CD4-positive, alpha-beta T cell (primary cell): ENCODE measurements around the gene CHAF1A. TPM values are rescaled to one million over a fixed set of nuclear protein-coding genes. Genes with fewer than 3 reads are reported as not detected.

ENCODE experiments used
- ATAC-seq: fragments of 200-7000 bp; cut with Tn5 transposase; one replicate; pipeline ENCODE4 v1.10.0; 2022; ENCODE audit warnings: mild to moderate bottlenecking; ENCODE audit not compliant: poor library complexity
- CTCF ChIA-PET: fragments of 350-600 bp; sonication (Branson Sonifier 250); formaldehyde crosslinking; loops from one replicate; lab custom pipeline; 2021; ENCODE audit warnings: antibody characterized with exemption, inconsistent platforms; lab: Charles Lee
- POLR2A ChIA-PET: fragments of 350-600 bp; sonication (Branson Sonifier 250); formaldehyde crosslinking; loops from one replicate; lab custom pipeline; 2021; ENCODE audit warnings: antibody characterized with exemption, inconsistent platforms; lab: Charles Lee
- DNase-seq, 14 experiments: peaks; one replicate each; pipeline ENCODE4 v3.0.0-alpha.2; 2013 to 2020; ENCODE audit warnings: mixed read lengths in 2 of 14
- H3K27ac ChIP-seq, 2 donors: one replicate each; pipeline versions ENCODE4 v1.5.1 to v1.7.0; 2013; ENCODE audit warnings: low read length in 2 of 2, low read depth in 1 of 2, mild to moderate bottlenecking in 1 of 2
- H3K27me3 ChIP-seq, 2 experiments: 1 replicate in 1 of 2; 2 replicates in 1 of 2; pipeline versions ENCODE4 v1.6.1 to v1.7.0; 2013; ENCODE audit warnings: low read length in 2 of 2, control low read depth in 1 of 2, mild to moderate bottlenecking in 1 of 2, moderate library complexity in 1 of 2; ENCODE audit not compliant: insufficient read depth in 2 of 2, control insufficient read depth in 1 of 2
- H3K36me3 ChIP-seq: one replicate; pipeline ENCODE4 v1.6.1; 2013; ENCODE audit warnings: low read length, control low read depth; ENCODE audit not compliant: insufficient read depth
- H3K4me1 ChIP-seq: one replicate; pipeline ENCODE4 v1.6.1; 2013; ENCODE audit warnings: low read length, control low read depth; ENCODE audit not compliant: insufficient read depth
- H3K4me3 ChIP-seq: one replicate; pipeline ENCODE4 v1.5.1; 2013; ENCODE audit warnings: mild to moderate bottlenecking, low read length, moderate library complexity
- H3K9me3 ChIP-seq, 2 experiments: 1 replicate in 1 of 2; 2 replicates in 1 of 2; pipeline versions ENCODE4 v1.6.1 to v1.7.0; 2013; ENCODE audit warnings: low read length in 2 of 2, mild to moderate bottlenecking in 2 of 2, control low read depth in 1 of 2, moderate library complexity in 1 of 2; ENCODE audit not compliant: control insufficient read depth in 1 of 2, insufficient read depth in 1 of 2
- H3K27ac Mint-ChIP-seq: one replicate; pipeline ENCODE4 v1.8.0; 2020; ENCODE audit warnings: mixed read lengths
- H3K27me3 Mint-ChIP-seq: one replicate; pipeline ENCODE4 v1.8.0; 2021; ENCODE audit warnings: mixed read lengths
- H3K36me3 Mint-ChIP-seq: one replicate; pipeline ENCODE4 v1.8.0; 2021; ENCODE audit warnings: low read depth, mixed read lengths
- H3K4me1 Mint-ChIP-seq: one replicate; pipeline ENCODE4 v1.8.0; 2021; ENCODE audit warnings: low read depth, mixed read lengths
- H3K4me3 Mint-ChIP-seq: one replicate; pipeline ENCODE4 v1.8.0; 2020; ENCODE audit warnings: mild to moderate bottlenecking, mixed read lengths
- H3K9me3 Mint-ChIP-seq: one replicate; pipeline ENCODE4 v1.8.0; 2020; ENCODE audit warnings: mixed read lengths
- CTCF ChIP-seq: fragments of 200-600 bp; IDR thresholded peaks from one replicate; pipeline ENCODE4 v1.8.0; 2022; ENCODE audit warnings: antibody characterized with exemption, mild to moderate bottlenecking
- intact Hi-C, 2 experiments: fragments of 100-400 bp; cut with DNase I in 1 of 2; cut with micrococcal nuclease in 1 of 2; formaldehyde crosslinking; loops; one replicate each; pipeline versions ENCODE4 v1.15.1 to v1.9.0; 2023 to 2025; cut with DNase I, micrococcal nuclease
- total RNA-seq, 174 experiments: library from RNA in 2 of 174; stranded (reverse) in 2 of 174; gene quantifications; one replicate each; pipeline ENCODE4 v1.2.3 and lab custom pipeline; 2021 to 2026

CHAF1A gene
- total RNA-seq, 2 experiments from 2014 or later: 27.5 to 27.8 TPM

GRCh38 chr19:4464815-4465581, 62.6 kb downstream of the CHAF1A start:
- no peak for ATAC-seq
- no peak for TF ChIP-seq CTCF
- no peaks in the 10 kb centered on the region for H3K4me1 ChIP-seq
- H3K27ac Mint-ChIP-seq: no peak overlapping the region
- no peak for DNase-seq
- no peaks in the 10 kb centered on the region for H3K4me1 Mint-ChIP-seq
- no peaks in the 10 kb centered on the region for H3K9me3 ChIP-seq
- ChIA-PET POLR2A (no interaction called here), CTCF (no interaction called here)
- intact Hi-C loops: no loop called here
- H3K4me3 Mint-ChIP-seq: no peak overlapping the region
- H3K27ac ChIP-seq: no peak overlapping the region
- no peaks in the 10 kb centered on the region for H3K36me3 ChIP-seq
- no peaks in the 10 kb centered on the region for H3K27me3 Mint-ChIP-seq
- H3K27me3 ChIP-seq: no peaks in the 10 kb centered on the region
- no peaks in the 10 kb centered on the region for H3K9me3 Mint-ChIP-seq
- no peak overlapping the region for H3K4me3 ChIP-seq
- no peaks in the 10 kb centered on the region for H3K36me3 Mint-ChIP-seq

GRCh38 chr19:4467835-4468234, 65.4 kb downstream of the CHAF1A start:
- ATAC-seq (no peak), DNase-seq (no peak)
- Histone ChIP-seq H3K4me1 (peaks cover 13% of the 10 kb centered on the region), H3K36me3 (no peaks in the 10 kb centered on the region), H3K27me3 (no peaks in the 10 kb centered on the region), H3K9me3 (no peaks in the 10 kb centered on the region), H3K4me3 (no peak overlapping the region), H3K27ac (no peak overlapping the region)
- Mint-ChIP-seq H3K4me3 (no peak overlapping the region), H3K27ac (no peak overlapping the region), H3K27me3 (no peaks in the 10 kb centered on the region), H3K9me3 (no peaks in the 10 kb centered on the region), H3K4me1 (peaks cover 5% of the 10 kb centered on the region), H3K36me3 (no peaks in the 10 kb centered on the region)
- POLR2A ChIA-PET: no interaction called here
- CTCF ChIA-PET: no interaction called here
- intact Hi-C loops: no loop called here
- TF ChIP-seq CTCF: no peak

- DNase-seq (peak; percentile 92 to 100 (median 96)), ATAC-seq (peak; percentile 84)
- Mint-ChIP-seq H3K4me3 (no peak overlapping the region), H3K27ac (no peak overlapping the region), H3K27me3 (no peaks in the 10 kb centered on the region), H3K9me3 (no peaks in the 10 kb centered on the region), H3K36me3 (peaks cover 3% of the 10 kb centered on the region), H3K4me1 (peaks cover 22% of the 10 kb centered on the region)
- ChIA-PET POLR2A (interaction anchor here (0.7 to 1.9 kb wide), 20 partner anchors 11 to 1433 kb away, joined by 3 to 36 read pairs (median 5); partner anchors contain the start of genes CHAF1A, DUS3L, EEF2 and FEM1A), CTCF (interaction anchor here (0.6 to 1.3 kb wide), 6 partner anchors 52 to 484 kb away, joined by 3 to 4 read pairs (median 3); partner anchors contain the start of genes SH3GL1 and YJU2)
- intact Hi-C loops: loop anchor here (1.0 to 10.0 kb wide), 9 partner anchors 10 to 323 kb away; partner anchors contain the start of genes CHAF1A (in 2 of the 2), UBXN6 (in 2 of the 2), YJU2 (in 2 of the 2) and FEM1A (in 1 of the 2)
- no peak for TF ChIP-seq CTCF
- peaks cover 8% of the 10 kb centered on the region for H3K36me3 ChIP-seq
- H3K4me1 ChIP-seq: peaks cover 35% of the 10 kb centered on the region
- H3K9me3 ChIP-seq: no peaks in the 10 kb centered on the region
- H3K27ac ChIP-seq: peak overlapping the region; percentile 71 to 72
- no peaks in the 10 kb centered on the region for H3K27me3 ChIP-seq
- H3K4me3 ChIP-seq: peak overlapping the region; percentile 64
Measured at GRCh38 chr19:4471403-4472173, 69.1 kb downstream of the CHAF1A start.
